SU-DHL-6 (cell line): ENCODE data around the gene SHROOM4.

Experiments
- EZH2phosphoT487 ChIP-seq: fragments of 200-600 bp; sonication (generic), shearing (Covaris generic); conservative IDR thresholded peaks from 2 replicates; pipeline ENCODE4 v1.6.1; 2018; ENCODE audit warnings: mild to moderate bottlenecking, antibody characterized with exemption, low read length, moderate library complexity, mixed read lengths
- TF ChIP-seq, protein P1 (sequence below): fragments of 200-600 bp; sonication (generic); IDR thresholded peaks from one replicate; pipeline ENCODE4 v1.5.1; 2017; ENCODE audit warnings: antibody characterized with exemption, mild to moderate bottlenecking, low read length, moderate library complexity; ENCODE audit not compliant: insufficient read depth, poor library complexity, severe bottlenecking

GRCh38 chrX:50644496-50644895 is 169.5 kb downstream of the SHROOM4 start:
- TF ChIP-seq, protein P1, sequence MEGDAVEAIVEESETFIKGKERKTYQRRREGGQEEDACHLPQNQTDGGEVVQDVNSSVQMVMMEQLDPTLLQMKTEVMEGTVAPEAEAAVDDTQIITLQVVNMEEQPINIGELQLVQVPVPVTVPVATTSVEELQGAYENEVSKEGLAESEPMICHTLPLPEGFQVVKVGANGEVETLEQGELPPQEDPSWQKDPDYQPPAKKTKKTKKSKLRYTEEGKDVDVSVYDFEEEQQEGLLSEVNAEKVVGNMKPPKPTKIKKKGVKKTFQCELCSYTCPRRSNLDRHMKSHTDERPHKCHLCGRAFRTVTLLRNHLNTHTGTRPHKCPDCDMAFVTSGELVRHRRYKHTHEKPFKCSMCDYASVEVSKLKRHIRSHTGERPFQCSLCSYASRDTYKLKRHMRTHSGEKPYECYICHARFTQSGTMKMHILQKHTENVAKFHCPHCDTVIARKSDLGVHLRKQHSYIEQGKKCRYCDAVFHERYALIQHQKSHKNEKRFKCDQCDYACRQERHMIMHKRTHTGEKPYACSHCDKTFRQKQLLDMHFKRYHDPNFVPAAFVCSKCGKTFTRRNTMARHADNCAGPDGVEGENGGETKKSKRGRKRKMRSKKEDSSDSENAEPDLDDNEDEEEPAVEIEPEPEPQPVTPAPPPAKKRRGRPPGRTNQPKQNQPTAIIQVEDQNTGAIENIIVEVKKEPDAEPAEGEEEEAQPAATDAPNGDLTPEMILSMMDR: no peak
- no peak for TF ChIP-seq EZH2phosphoT487
